WTC11 (cell line): ENCODE data around the gene TMEM181.

ENCODE experiments used
- ATF3 ChIP-seq: sonication (generic); formaldehyde crosslinking; conservative IDR thresholded peaks from 2 replicates; pipeline ENCODE4 v1.8.1; 2022; ENCODE audit warnings: mild to moderate bottlenecking, missing genetic modification reagents
- CTCF ChIP-seq: fragments of 200-600 bp; IDR thresholded peaks from 2 replicates; pipeline ENCODE4 v1.8.0; 2022; ENCODE audit warnings: antibody characterized with exemption
- IRF2 ChIP-seq: sonication (generic); formaldehyde crosslinking; IDR thresholded peaks from 2 replicates; pipeline ENCODE4 v1.8.0; 2022; ENCODE audit warnings: low read depth, missing genetic modification reagents, borderline replicate concordance

- TF ChIP-seq IRF2, result no peak
- TF ChIP-seq CTCF, result no peak
- TF ChIP-seq ATF3 (CRISPR knock-in tag), result no peak
These were observed 105.4 kb downstream of the TMEM181 start for GRCh38 chr6:158665332-158665731.
